CD14-positive monocyte (primary cell): ENCODE measurements around the gene APMAP. TPM values are rescaled to one million over a fixed set of nuclear protein-coding genes. Genes with fewer than 3 reads are reported as not detected.

Experiments used
- DNase-seq, 3 donors: peaks; one replicate each; pipeline ENCODE4 v3.0.0-alpha.2; 2011 to 2022
- H2AFZ ChIP-seq: 2 replicates; pipeline ENCODE4 v1.6.0; 2012; ENCODE audit warnings: mild to moderate bottlenecking, low read depth, low read length, inconsistent platforms; ENCODE audit not compliant: insufficient read depth, poor library complexity, severe bottlenecking
- H3K27ac ChIP-seq, 2 donors: 1 replicate in 1 of 2; 2 replicates in 1 of 2; pipeline ENCODE4 v1.5.1; 2012 to 2013; ENCODE audit warnings: low read length in 2 of 2, control low read depth in 1 of 2, inconsistent platforms in 1 of 2, low read depth in 1 of 2, mild to moderate bottlenecking in 1 of 2
- H3K27me3 ChIP-seq, 2 donors: one replicate each; pipeline versions ENCODE4 v1.6.0 to v1.6.1; 2011 to 2013; ENCODE audit warnings: low read length in 2 of 2; ENCODE audit not compliant: control insufficient read depth in 2 of 2, insufficient read depth in 2 of 2
- H3K36me3 ChIP-seq, 2 donors: replicated peaks in 1 of 2; 1 replicate in 1 of 2; 2 replicates in 1 of 2; pipeline versions ENCODE4 v1.5.1 to v1.6.1; 2012 to 2013; ENCODE audit warnings: low read length in 2 of 2, control low read depth in 1 of 2, inconsistent platforms in 1 of 2, mild to moderate bottlenecking in 1 of 2; ENCODE audit not compliant: insufficient read depth in 2 of 2, control insufficient read depth in 1 of 2
- H3K4me1 ChIP-seq, 2 donors: 1 replicate in 1 of 2; 2 replicates in 1 of 2; pipeline versions ENCODE4 v1.5.1 to v1.6.1; 2012 to 2013; ENCODE audit warnings: low read length in 2 of 2, control low read depth in 1 of 2, inconsistent platforms in 1 of 2, mild to moderate bottlenecking in 1 of 2, moderate library complexity in 1 of 2; ENCODE audit not compliant: insufficient read depth in 2 of 2, control insufficient read depth in 1 of 2
- H3K4me2 ChIP-seq: replicated peaks from 2 replicates; pipeline ENCODE3; 2012; ENCODE audit warnings: low read length, moderate library complexity, mild to moderate bottlenecking; ENCODE audit not compliant: poor library complexity, severe bottlenecking; ENCODE audit errors: extremely low read depth
- H3K4me3 ChIP-seq, 3 experiments: fragments of 200-600 bp in 1 of 3; sonication (generic) in 1 of 3; replicated peaks in 1 of 3; 1 replicate in 2 of 3; 2 replicates in 1 of 3; pipeline ENCODE4 v1.5.1; 2011 to 2013; ENCODE audit warnings: low read length in 3 of 3, mild to moderate bottlenecking in 3 of 3, control low read depth in 2 of 3, low read depth in 2 of 3, inconsistent platforms in 1 of 3, moderate library complexity in 1 of 3
- H3K79me2 ChIP-seq: 2 replicates; pipeline ENCODE4 v1.6.0; 2012; ENCODE audit warnings: mild to moderate bottlenecking, control low read depth, inconsistent platforms, low read length, moderate library complexity; ENCODE audit not compliant: insufficient read depth
- H3K9ac ChIP-seq: 2 replicates; pipeline ENCODE4 v1.6.0; 2017; ENCODE audit warnings: low read length, mild to moderate bottlenecking; ENCODE audit not compliant: insufficient read depth, poor library complexity, severe bottlenecking
- H3K9me3 ChIP-seq, 2 donors: replicated peaks in 1 of 2; 1 replicate in 1 of 2; 2 replicates in 1 of 2; pipeline versions ENCODE4 v1.5.1 to v1.6.1; 2012 to 2013; ENCODE audit warnings: low read length in 2 of 2, control low read depth in 1 of 2; ENCODE audit not compliant: control insufficient read depth in 1 of 2, insufficient read depth in 1 of 2
- H4K20me1 ChIP-seq: 2 replicates; pipeline ENCODE4 v1.6.0; 2012; ENCODE audit warnings: mild to moderate bottlenecking, low read length, control low read depth, moderate library complexity; ENCODE audit not compliant: insufficient read depth
- H3K27ac Mint-ChIP-seq, 7 donors: one replicate each; pipeline ENCODE4 v1.8.0; 2020; ENCODE audit warnings: mild to moderate bottlenecking in 7 of 7, mixed read lengths in 7 of 7, moderate library complexity in 6 of 7, inconsistent platforms in 2 of 7
- H3K27me3 Mint-ChIP-seq, 3 donors: one replicate each; pipeline ENCODE4 v1.8.0; 2021 to 2022; ENCODE audit warnings: low read depth in 3 of 3, mild to moderate bottlenecking in 3 of 3, mixed read lengths in 3 of 3, moderate library complexity in 3 of 3, inconsistent platforms in 1 of 3
- H3K36me3 Mint-ChIP-seq, 2 donors: one replicate each; pipeline ENCODE4 v1.8.0; 2020; ENCODE audit warnings: mixed read lengths in 2 of 2, inconsistent platforms in 1 of 2, mild to moderate bottlenecking in 1 of 2
- H3K4me1 Mint-ChIP-seq: one replicate; pipeline ENCODE4 v1.8.0; 2020; ENCODE audit warnings: mild to moderate bottlenecking, mixed read lengths
- H3K4me3 Mint-ChIP-seq, 2 donors: one replicate each; pipeline ENCODE4 v1.8.0; 2020; ENCODE audit warnings: mild to moderate bottlenecking in 2 of 2, mixed read lengths in 2 of 2, moderate library complexity in 1 of 2
- H3K9me3 Mint-ChIP-seq, 7 donors: one replicate each; pipeline ENCODE4 v1.8.0; 2020 to 2022; ENCODE audit warnings: mixed read lengths in 7 of 7, mild to moderate bottlenecking in 6 of 7, moderate library complexity in 6 of 7, inconsistent platforms in 2 of 7
- WGBS: methylation state at CpG from one replicate; pipeline ENCODE4 v1.1.5; 2013; ENCODE audit warnings: missing lambda C conversion rate; ENCODE audit not compliant: insufficient coverage; 5-methylcytosine and 5-hydroxymethylcytosine counted together
- intact Hi-C, 2 donors: fragments of 100-400 bp; cut with micrococcal nuclease; formaldehyde crosslinking; loops; one replicate each; pipeline versions ENCODE4 v1.15.0 to v1.15.1; 2023
- polyA plus RNA-seq, 3 donors: library from polyadenylated mRNA; depleted of rRNA in 1 of 3; unstranded in 2 of 3; stranded (reverse) in 1 of 3; fragments of 300-500 nt in 2 of 3; fragments of >200 nt in 1 of 3; fragmentation: Illumina TruSeq in 2 of 3; gene quantifications; 1 replicate in 2 of 3; 2 replicates in 1 of 3; pipeline ENCODE4 v1.2.3, GENCODE V29; 2012 to 2021
- TF ChIP-seq, protein P1 (sequence below): fragments of 200-600 bp; IDR thresholded peaks from one replicate; pipeline ENCODE4 v1.8.0; 2022; ENCODE audit warnings: antibody characterized with exemption, mild to moderate bottlenecking

APMAP gene
- polyA plus RNA-seq, 3 donors: 26.9 to 74.0 (median 73.2) TPM

DNA sequence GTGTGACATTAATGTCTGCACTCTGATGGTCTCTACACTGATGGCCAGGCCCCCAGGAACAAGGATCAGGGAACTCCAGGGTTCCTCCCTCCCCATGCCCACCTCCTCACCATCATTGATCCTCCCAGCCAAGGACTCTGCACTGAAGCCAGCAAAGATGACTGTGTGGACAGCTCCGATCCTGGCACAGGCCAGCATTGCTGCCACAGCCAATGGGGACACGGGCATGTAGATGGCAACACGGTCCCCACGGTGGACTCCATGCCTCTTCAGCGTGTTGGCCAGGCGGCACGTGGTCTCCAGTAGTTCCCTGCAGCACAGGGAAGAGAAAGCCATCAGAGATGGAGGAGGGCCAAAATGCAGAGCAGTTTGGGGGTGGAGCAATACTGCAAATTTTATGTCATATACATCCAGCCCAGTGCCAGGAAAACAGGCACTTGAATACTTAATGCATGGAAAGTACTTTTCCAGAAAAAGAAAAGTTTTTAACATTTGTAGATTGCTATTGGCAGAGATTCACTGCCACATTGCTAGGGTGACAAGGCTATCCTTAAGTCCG, 38.2 kb upstream of the APMAP start:
- Mint-ChIP-seq H3K27ac (peak overlapping the region in 2 of 7 donors; percentile 3 to 52), H3K27me3 (no peaks in the 10 kb centered on the region), H3K4me3 (no peak overlapping the region), H3K9me3 (no peaks in the 10 kb centered on the region), H3K4me1 (peaks cover 7% of the 10 kb centered on the region), H3K36me3 (peaks cover 20 to 25% of the 10 kb centered on the region in 2 donors)
- no peak for DNase-seq
- no peaks in the 10 kb centered on the region for H3K9me3 ChIP-seq
- H3K9ac ChIP-seq: no peak overlapping the region
- no peak overlapping the region for H2AFZ ChIP-seq
- 95% methylated on average over 7 of the region's 8 CpGs for WGBS
- peaks cover 7% of the 10 kb centered on the region for H4K20me1 ChIP-seq
- no peaks in the 10 kb centered on the region for H3K4me1 ChIP-seq
- no peak overlapping the region for H3K27ac ChIP-seq
- H3K27me3 ChIP-seq: no peaks in the 10 kb centered on the region
- no peaks in the 10 kb centered on the region for H3K79me2 ChIP-seq
- TF ChIP-seq, protein P1, sequence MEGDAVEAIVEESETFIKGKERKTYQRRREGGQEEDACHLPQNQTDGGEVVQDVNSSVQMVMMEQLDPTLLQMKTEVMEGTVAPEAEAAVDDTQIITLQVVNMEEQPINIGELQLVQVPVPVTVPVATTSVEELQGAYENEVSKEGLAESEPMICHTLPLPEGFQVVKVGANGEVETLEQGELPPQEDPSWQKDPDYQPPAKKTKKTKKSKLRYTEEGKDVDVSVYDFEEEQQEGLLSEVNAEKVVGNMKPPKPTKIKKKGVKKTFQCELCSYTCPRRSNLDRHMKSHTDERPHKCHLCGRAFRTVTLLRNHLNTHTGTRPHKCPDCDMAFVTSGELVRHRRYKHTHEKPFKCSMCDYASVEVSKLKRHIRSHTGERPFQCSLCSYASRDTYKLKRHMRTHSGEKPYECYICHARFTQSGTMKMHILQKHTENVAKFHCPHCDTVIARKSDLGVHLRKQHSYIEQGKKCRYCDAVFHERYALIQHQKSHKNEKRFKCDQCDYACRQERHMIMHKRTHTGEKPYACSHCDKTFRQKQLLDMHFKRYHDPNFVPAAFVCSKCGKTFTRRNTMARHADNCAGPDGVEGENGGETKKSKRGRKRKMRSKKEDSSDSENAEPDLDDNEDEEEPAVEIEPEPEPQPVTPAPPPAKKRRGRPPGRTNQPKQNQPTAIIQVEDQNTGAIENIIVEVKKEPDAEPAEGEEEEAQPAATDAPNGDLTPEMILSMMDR: no peak
- no peak overlapping the region for H3K4me3 ChIP-seq
- intact Hi-C loops: no loop called here
- H3K4me2 ChIP-seq: no peak overlapping the region
- H3K36me3 ChIP-seq: peaks cover 10 to 25% of the 10 kb centered on the region in 2 donors

DNA sequence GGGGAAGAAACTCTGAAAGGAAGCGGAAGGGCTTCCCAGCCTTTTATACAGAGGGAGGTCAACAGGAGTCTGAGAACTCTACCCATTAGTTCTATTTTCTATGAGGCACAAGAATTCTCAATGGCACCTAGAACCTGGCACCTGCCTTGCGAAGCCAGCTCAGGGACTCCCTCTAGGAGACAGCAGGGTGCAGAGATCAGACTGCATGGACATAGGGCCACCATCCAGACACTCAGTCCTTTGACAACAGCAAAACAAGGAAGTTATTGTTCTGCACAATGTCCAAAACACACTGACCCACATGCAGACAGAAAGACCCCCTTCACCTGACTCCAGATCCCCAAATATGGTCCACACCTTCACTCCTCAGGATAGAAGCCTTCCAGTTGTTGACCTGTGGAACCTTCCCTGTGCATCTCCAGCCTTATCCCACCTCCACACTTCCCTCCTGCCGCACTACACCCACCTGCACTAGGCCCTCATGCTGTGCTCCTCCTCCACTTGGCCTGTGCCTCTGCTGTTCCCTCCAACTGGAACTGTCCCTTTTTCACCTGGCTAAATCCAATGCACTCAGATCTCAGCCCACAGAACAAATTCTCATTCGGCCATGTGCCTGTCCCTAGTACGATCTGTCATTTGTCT, 37.6 kb upstream of the APMAP start:
- TF ChIP-seq, protein P1: no peak
- Histone ChIP-seq H3K79me2 (no peaks in the 10 kb centered on the region), H3K4me2 (no peak overlapping the region), H2AFZ (no peak overlapping the region), H3K9ac (no peak overlapping the region), H4K20me1 (peaks cover 12% of the 10 kb centered on the region), H3K27ac (no peak overlapping the region), H3K4me1 (no peaks in the 10 kb centered on the region), H3K36me3 (peaks cover 10 to 25% of the 10 kb centered on the region in 2 donors), H3K9me3 (no peaks in the 10 kb centered on the region), H3K27me3 (no peaks in the 10 kb centered on the region), H3K4me3 (no peak overlapping the region)
- Mint-ChIP-seq H3K27me3 (no peaks in the 10 kb centered on the region), H3K9me3 (no peaks in the 10 kb centered on the region), H3K4me3 (no peak overlapping the region), H3K36me3 (peaks cover 20 to 27% of the 10 kb centered on the region in 2 donors), H3K4me1 (peaks cover 6% of the 10 kb centered on the region), H3K27ac (peak overlapping the region in 1 of 7 donors; percentile 81)
- intact Hi-C loops: no loop called here
- WGBS: 100% methylated on average over 3 of the region's 5 CpGs
- no peak for DNase-seq
